ENCODE measurements around the gene MREG.

The MREG gene

GRCh38 chr2:215917953-215918620, 95.3 kb downstream of the MREG start:
- TF ChIP-seq CTCF (IDR thresholded peaks at IDR 0.05; ENCODE audit: insufficient read depth, low read length, missing control alignments) = no peak
- POLR2A ChIA-PET = interaction anchor here (0.8 to 2.0 kb wide), 6 partner anchors 218 to 508 kb away, joined by 3 to 9 read pairs (median 3); no protein-coding TSS in a partner anchor
- peak; percentile 29 for DNase-seq (ENCODE audit: low read depth, low spot score)
- no peak overlapping the region for H3K4me3 ChIP-seq (ENCODE audit: low read depth, low read length)
- CTCF ChIA-PET = interaction anchor here (0.6 to 4.1 kb wide), 10 partner anchors 9 to 637 kb away, joined by 3 to 20 read pairs (median 3); no protein-coding TSS in a partner anchor

- no peak overlapping the region for H3K4me3 ChIP-seq (ENCODE audit: low read depth, low read length)
- ChIA-PET CTCF (interaction anchor here (0.9 kb wide), 1 partner anchor 14 kb away, joined by 4 read pairs; no protein-coding TSS in a partner anchor), POLR2A (no interaction called here)
- TF ChIP-seq CTCF (IDR thresholded peaks at IDR 0.05; ENCODE audit: insufficient read depth, low read length, missing control alignments) = no peak
- no peak for DNase-seq (ENCODE audit: low read depth, low spot score)
These were observed 97.9 kb downstream of the MREG start for GRCh38 chr2:215915441-215915840.

GRCh38 chr2:215914777-215915165, 98.6 kb downstream of the MREG start:
- H3K4me3 ChIP-seq (ENCODE audit: low read depth, low read length) = no peak overlapping the region
- DNase-seq (ENCODE audit: low read depth, low spot score) = no peak
- no peak for TF ChIP-seq CTCF (IDR thresholded peaks at IDR 0.05; ENCODE audit: insufficient read depth, low read length, missing control alignments)
- POLR2A ChIA-PET = interaction anchor here (0.6 kb wide), 1 partner anchor 296 kb away, joined by 3 read pairs; no protein-coding TSS in a partner anchor
- CTCF ChIA-PET = interaction anchor here (0.9 to 1.4 kb wide), 2 partner anchors 13 to 87 kb away, joined by 4 to 6 read pairs; no protein-coding TSS in a partner anchor

GRCh38 chr2:215914054-215914776, 99.1 kb downstream of the MREG start:
- ChIA-PET POLR2A (interaction anchor here (0.6 kb wide), 1 partner anchor 295 kb away, joined by 3 read pairs; no protein-coding TSS in a partner anchor), CTCF (interaction anchor here (0.9 to 1.4 kb wide), 2 partner anchors 13 to 86 kb away, joined by 4 to 6 read pairs; no protein-coding TSS in a partner anchor)
- DNase-seq (ENCODE audit: low read depth, low spot score) = no peak
- no peak for TF ChIP-seq CTCF (IDR thresholded peaks at IDR 0.05; ENCODE audit: insufficient read depth, low read length, missing control alignments)
- H3K4me3 ChIP-seq (ENCODE audit: low read depth, low read length) = no peak overlapping the region

GRCh38 chr2:215912299-215912842, 101.0 kb downstream of the MREG start:
- H3K4me3 ChIP-seq (ENCODE audit: low read depth, low read length) = no peak overlapping the region
- CTCF ChIA-PET = interaction anchor here (1.0 to 2.0 kb wide), 2 partner anchors 9 to 271 kb away, joined by 3 to 7 read pairs; no protein-coding TSS in a partner anchor
- POLR2A ChIA-PET = no interaction called here
- no peak for TF ChIP-seq CTCF (IDR thresholded peaks at IDR 0.05; ENCODE audit: insufficient read depth, low read length, missing control alignments)
- no peak for DNase-seq (ENCODE audit: low read depth, low spot score)
